ENCODE results near the gene AP3S2. TPM values are rescaled to one million over a fixed set of nuclear protein-coding genes. Genes with fewer than 3 reads are reported as not detected.

Gene AP3S2
- total and polyA plus RNA-seq, 2 experiments from 2014 or later: 9.4 to 93.3 TPM

- ATAC-seq: no peak
- Histone ChIP-seq H3K4me1 (ENCODE audit: insufficient read depth) (no peaks in the 10 kb centered on the region), H3K4me3 (no peak overlapping the region), H4K20me1 (replicated peaks; ENCODE audit: insufficient read depth) (peaks cover 11% of the 10 kb centered on the region; the same call in 1 of the 2 replicates), H2AFZ (no peak overlapping the region), H3K36me3 (ENCODE audit: insufficient read depth) (peaks cover 2% of the 10 kb centered on the region; the same call in 1 of the 2 replicates), H3K27me3 (ENCODE audit: insufficient read depth) (no peaks in the 10 kb centered on the region), H3K27ac (ENCODE audit: low read depth) (no peak overlapping the region), H3K9me2 (ENCODE audit: insufficient read depth) (no peaks in the 10 kb centered on the region), H3F3A (replicated peaks; ENCODE audit: low read depth) (no peaks in the 10 kb centered on the region), H3K4me2 (no peak overlapping the region), H3K79me2 (replicated peaks; ENCODE audit: insufficient read depth) (no peaks in the 10 kb centered on the region; the same call in 1 of the 2 replicates)
- no peaks in the 10 kb centered on the region for H3K4me1 Mint-ChIP-seq
- TF ChIP-seq REST (IDR thresholded peaks at IDR 0.05; ENCODE audit: unreplicated experiment) (no peak), ZNF331 (CRISPR knock-in tag; IDR thresholded peaks at IDR 0.05; ENCODE audit: low read depth) (no peak)
- no peak overlapping the region for H3K4me3 Mint-ChIP-seq
- peaks cover 21% of the 10 kb centered on the region for H3K36me3 Mint-ChIP-seq (ENCODE audit: low read depth)
- peaks cover 10% of the 10 kb centered on the region; the same call in 2 of the 3 replicates for H3K9me3 Mint-ChIP-seq
- H3K27ac Mint-ChIP-seq: no peak overlapping the region
- no peaks in the 10 kb centered on the region for H3K27me3 Mint-ChIP-seq (ENCODE audit: insufficient read depth, low read depth, poor library complexity)
- DNase-seq (ENCODE audit: low spot score): no peak
Measured at GRCh38 chr15:89860431-89860830, 33.4 kb downstream of the AP3S2 start.

DNA sequence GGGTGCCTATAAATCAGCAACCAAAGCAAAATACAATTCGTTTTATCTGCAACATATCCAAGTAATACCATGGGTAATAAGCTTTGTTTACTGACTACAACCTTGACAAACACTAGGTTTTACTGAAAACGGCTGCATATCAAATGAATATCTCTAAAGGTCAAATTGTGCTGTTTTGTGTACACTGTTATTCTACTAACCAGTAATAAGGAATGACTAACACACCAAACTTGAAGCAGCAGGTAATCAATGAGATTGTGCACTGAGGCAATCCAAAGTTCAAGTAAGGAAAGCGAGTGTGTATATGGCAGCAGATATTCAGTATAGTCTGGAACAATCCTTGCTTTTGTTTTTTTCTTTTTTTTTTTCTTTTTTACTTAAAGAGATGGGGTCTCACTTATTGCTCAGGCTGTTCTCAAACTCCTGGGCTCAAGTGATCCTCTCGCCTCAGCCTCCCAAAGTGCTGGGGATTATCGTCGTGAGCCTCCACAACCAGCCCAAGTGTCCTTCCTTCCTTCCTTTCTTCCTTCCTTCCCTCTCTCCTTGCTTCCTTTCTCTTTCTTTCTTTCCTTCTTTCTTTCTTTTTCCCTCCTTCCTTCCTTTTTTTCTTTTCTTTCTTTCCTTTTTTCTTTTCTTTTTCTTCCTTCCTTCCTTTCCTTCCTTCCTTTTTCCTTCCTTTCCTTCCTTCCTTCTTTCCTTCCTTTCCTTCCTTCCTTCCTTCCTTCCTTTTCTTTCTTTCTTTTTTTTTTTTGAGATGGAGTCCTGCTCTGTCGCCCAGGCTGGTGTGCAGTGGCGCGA is 34.9 kb downstream of the AP3S2 start:
- Mint-ChIP-seq H3K4me3 (no peak overlapping the region), H3K36me3 (ENCODE audit: low read depth) (peaks cover 21% of the 10 kb centered on the region; the same call in 2 of the 3 replicates), H3K27me3 (ENCODE audit: insufficient read depth, low read depth, poor library complexity) (no peaks in the 10 kb centered on the region), H3K27ac (no peak overlapping the region), H3K9me3 (peaks cover 10% of the 10 kb centered on the region; the same call in 2 of the 3 replicates), H3K4me1 (no peaks in the 10 kb centered on the region)
- Histone ChIP-seq H3K36me3 (ENCODE audit: insufficient read depth) (peaks cover 2% of the 10 kb centered on the region; the same call in 1 of the 2 replicates), H4K20me1 (replicated peaks; ENCODE audit: insufficient read depth) (peaks cover 10% of the 10 kb centered on the region; the same call in 1 of the 2 replicates), H3K4me1 (ENCODE audit: insufficient read depth) (no peaks in the 10 kb centered on the region), H3F3A (replicated peaks; ENCODE audit: low read depth) (no peaks in the 10 kb centered on the region), H2AFZ (no peak overlapping the region), H3K79me2 (replicated peaks; ENCODE audit: insufficient read depth) (no peaks in the 10 kb centered on the region; the same call in 1 of the 2 replicates), H3K27me3 (ENCODE audit: insufficient read depth) (no peaks in the 10 kb centered on the region), H3K4me2 (no peak overlapping the region), H3K4me3 (no peak overlapping the region), H3K27ac (ENCODE audit: low read depth) (no peak overlapping the region), H3K9me2 (ENCODE audit: insufficient read depth) (no peaks in the 10 kb centered on the region)
- DNase-seq (ENCODE audit: low spot score): no peak
- no peak for ATAC-seq
- no peak for TF ChIP-seq EZH2phosphoT487 (IDR thresholded peaks at IDR 0.05; ENCODE audit: unreplicated experiment)
- no peak for TF ChIP-seq REST (IDR thresholded peaks at IDR 0.05; ENCODE audit: unreplicated experiment)
- TF ChIP-seq, protein P1, sequence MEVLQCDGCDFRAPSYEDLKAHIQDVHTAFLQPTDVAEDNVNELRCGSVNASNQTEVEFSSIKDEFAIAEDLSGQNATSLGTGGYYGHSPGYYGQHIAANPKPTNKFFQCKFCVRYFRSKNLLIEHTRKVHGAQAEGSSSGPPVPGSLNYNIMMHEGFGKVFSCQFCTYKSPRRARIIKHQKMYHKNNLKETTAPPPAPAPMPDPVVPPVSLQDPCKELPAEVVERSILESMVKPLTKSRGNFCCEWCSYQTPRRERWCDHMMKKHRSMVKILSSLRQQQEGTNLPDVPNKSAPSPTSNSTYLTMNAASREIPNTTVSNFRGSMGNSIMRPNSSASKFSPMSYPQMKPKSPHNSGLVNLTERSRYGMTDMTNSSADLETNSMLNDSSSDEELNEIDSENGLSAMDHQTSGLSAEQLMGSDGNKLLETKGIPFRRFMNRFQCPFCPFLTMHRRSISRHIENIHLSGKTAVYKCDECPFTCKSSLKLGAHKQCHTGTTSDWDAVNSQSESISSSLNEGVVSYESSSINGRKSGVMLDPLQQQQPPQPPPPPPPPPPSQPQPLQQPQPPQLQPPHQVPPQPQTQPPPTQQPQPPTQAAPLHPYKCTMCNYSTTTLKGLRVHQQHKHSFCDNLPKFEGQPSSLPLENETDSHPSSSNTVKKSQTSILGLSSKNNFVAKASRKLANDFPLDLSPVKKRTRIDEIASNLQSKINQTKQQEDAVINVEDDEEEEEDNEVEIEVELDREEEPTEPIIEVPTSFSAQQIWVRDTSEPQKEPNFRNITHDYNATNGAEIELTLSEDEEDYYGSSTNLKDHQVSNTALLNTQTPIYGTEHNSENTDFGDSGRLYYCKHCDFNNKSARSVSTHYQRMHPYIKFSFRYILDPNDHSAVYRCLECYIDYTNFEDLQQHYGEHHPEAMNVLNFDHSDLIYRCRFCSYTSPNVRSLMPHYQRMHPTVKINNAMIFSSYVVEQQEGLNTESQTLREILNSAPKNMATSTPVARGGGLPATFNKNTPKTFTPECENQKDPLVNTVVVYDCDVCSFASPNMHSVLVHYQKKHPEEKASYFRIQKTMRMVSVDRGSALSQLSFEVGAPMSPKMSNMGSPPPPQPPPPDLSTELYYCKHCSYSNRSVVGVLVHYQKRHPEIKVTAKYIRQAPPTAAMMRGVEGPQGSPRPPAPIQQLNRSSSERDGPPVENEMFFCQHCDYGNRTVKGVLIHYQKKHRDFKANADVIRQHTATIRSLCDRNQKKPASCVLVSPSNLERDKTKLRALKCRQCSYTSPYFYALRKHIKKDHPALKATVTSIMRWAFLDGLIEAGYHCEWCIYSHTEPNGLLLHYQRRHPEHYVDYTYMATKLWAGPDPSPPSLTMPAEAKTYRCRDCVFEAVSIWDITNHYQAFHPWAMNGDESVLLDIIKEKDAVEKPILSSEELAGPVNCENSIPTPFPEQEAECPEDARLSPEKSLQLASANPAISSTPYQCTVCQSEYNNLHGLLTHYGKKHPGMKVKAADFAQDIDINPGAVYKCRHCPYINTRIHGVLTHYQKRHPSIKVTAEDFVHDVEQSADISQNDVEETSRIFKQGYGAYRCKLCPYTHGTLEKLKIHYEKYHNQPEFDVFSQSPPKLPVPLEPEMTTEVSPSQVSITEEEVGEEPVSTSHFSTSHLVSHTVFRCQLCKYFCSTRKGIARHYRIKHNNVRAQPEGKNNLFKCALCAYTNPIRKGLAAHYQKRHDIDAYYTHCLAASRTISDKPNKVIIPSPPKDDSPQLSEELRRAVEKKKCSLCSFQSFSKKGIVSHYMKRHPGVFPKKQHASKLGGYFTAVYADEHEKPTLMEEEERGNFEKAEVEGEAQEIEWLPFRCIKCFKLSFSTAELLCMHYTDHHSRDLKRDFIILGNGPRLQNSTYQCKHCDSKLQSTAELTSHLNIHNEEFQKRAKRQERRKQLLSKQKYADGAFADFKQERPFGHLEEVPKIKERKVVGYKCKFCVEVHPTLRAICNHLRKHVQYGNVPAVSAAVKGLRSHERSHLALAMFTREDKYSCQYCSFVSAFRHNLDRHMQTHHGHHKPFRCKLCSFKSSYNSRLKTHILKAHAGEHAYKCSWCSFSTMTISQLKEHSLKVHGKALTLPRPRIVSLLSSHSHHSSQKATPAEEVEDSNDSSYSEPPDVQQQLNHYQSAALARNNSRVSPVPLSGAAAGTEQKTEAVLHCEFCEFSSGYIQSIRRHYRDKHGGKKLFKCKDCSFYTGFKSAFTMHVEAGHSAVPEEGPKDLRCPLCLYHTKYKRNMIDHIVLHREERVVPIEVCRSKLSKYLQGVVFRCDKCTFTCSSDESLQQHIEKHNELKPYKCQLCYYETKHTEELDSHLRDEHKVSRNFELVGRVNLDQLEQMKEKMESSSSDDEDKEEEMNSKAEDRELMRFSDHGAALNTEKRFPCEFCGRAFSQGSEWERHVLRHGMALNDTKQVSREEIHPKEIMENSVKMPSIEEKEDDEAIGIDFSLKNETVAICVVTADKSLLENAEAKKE (CRISPR knock-in tag; IDR thresholded peaks at IDR 0.05): no peak

Measured in GM23338 (cell line).